CD4-positive, alpha-beta memory T cell (primary cell): ENCODE data around the gene IGF2BP3. TPM values are rescaled to one million over a fixed set of nuclear protein-coding genes. Genes with fewer than 3 reads are reported as not detected.

ENCODE experiments used
- CTCF ChIA-PET: fragments of 350-600 bp; sonication (Branson Sonifier 250); formaldehyde crosslinking; loops from one replicate; lab custom pipeline; 2021; ENCODE audit warnings: inconsistent platforms; ENCODE audit not compliant: partially characterized antibody; lab: Charles Lee
- POLR2A ChIA-PET: fragments of 350-600 bp; sonication (Branson Sonifier 250); formaldehyde crosslinking; loops from one replicate; lab custom pipeline; 2021; ENCODE audit not compliant: partially characterized antibody; lab: Charles Lee
- DNase-seq, 5 donors: peaks; one replicate each; pipeline versions ENCODE4 v3.0.0 to v3.0.0-alpha.2; 2020 to 2022; ENCODE audit warnings: mixed read lengths in 1 of 5
- H3K27ac ChIP-seq: one replicate; pipeline ENCODE4 v1.7.0; 2013; ENCODE audit warnings: low read depth, low read length
- H3K27me3 ChIP-seq: 2 replicates; pipeline ENCODE4 v1.7.0; 2013; ENCODE audit warnings: mild to moderate bottlenecking, low read length, moderate library complexity; ENCODE audit not compliant: insufficient read depth
- H3K36me3 ChIP-seq: 2 replicates; pipeline ENCODE4 v1.7.0; 2013; ENCODE audit warnings: mild to moderate bottlenecking, low read length, moderate library complexity; ENCODE audit not compliant: insufficient read depth
- H3K4me1 ChIP-seq: 2 replicates; pipeline ENCODE4 v1.7.0; 2013; ENCODE audit warnings: mild to moderate bottlenecking, low read length, moderate library complexity; ENCODE audit not compliant: insufficient read depth
- H3K4me3 ChIP-seq, 2 donors: one replicate each; pipeline ENCODE4 v1.7.0; 2013; ENCODE audit warnings: low read length in 2 of 2, mild to moderate bottlenecking in 1 of 2
- H3K9me3 ChIP-seq, 2 donors: one replicate each; pipeline ENCODE4 v1.7.0; 2013; ENCODE audit warnings: low read length in 2 of 2, control low read depth in 1 of 2; ENCODE audit not compliant: control insufficient read depth in 1 of 2
- H3K27ac Mint-ChIP-seq, 7 donors: one replicate each; pipeline ENCODE4 v1.8.0; 2020 to 2021; ENCODE audit warnings: mixed read lengths in 7 of 7, mild to moderate bottlenecking in 6 of 7, inconsistent platforms in 3 of 7, moderate library complexity in 3 of 7
- H3K27me3 Mint-ChIP-seq, 2 donors: one replicate each; pipeline ENCODE4 v1.8.0; 2020 to 2021; ENCODE audit warnings: mixed read lengths in 2 of 2
- H3K36me3 Mint-ChIP-seq, 2 donors: one replicate each; pipeline ENCODE4 v1.8.0; 2020 to 2021; ENCODE audit warnings: mixed read lengths in 2 of 2, inconsistent platforms in 1 of 2, mild to moderate bottlenecking in 1 of 2
- H3K4me1 Mint-ChIP-seq, 4 donors: one replicate each; pipeline ENCODE4 v1.8.0; 2020 to 2021; ENCODE audit warnings: mixed read lengths in 4 of 4, mild to moderate bottlenecking in 1 of 4
- H3K4me3 Mint-ChIP-seq, 8 donors: one replicate each; pipeline ENCODE4 v1.8.0; 2020 to 2021; ENCODE audit warnings: mixed read lengths in 8 of 8, mild to moderate bottlenecking in 7 of 8, moderate library complexity in 6 of 8, inconsistent platforms in 3 of 8
- H3K9me3 Mint-ChIP-seq, 8 donors: one replicate each; pipeline ENCODE4 v1.8.0; 2020 to 2021; ENCODE audit warnings: mixed read lengths in 8 of 8, mild to moderate bottlenecking in 5 of 8, inconsistent platforms in 3 of 8, moderate library complexity in 1 of 8
- intact Hi-C: fragments of 100-400 bp; cut with micrococcal nuclease; formaldehyde crosslinking; loops from one replicate; pipeline ENCODE4 v1.15.1; 2023
- polyA plus RNA-seq, 2 donors: library from polyadenylated mRNA; unstranded; fragments of 300-500 nt; fragmentation: Illumina TruSeq; gene quantifications; one replicate each; pipeline ENCODE4 v1.2.3, GENCODE V29; 2021
- total RNA-seq, 2 experiments: library from RNA; stranded (reverse); gene quantifications; one replicate each; pipeline ENCODE4 v1.2.3, GENCODE V29; 2021

Gene IGF2BP3
- total and polyA plus RNA-seq, 4 experiments from 2014 or later = not detected

- Histone ChIP-seq H3K27ac (no peak overlapping the region), H3K27me3 (no peaks in the 10 kb centered on the region), H3K9me3 (no peaks in the 10 kb centered on the region), H3K4me3 (no peak overlapping the region), H3K36me3 (no peaks in the 10 kb centered on the region), H3K4me1 (peaks cover 4% of the 10 kb centered on the region)
- peaks cover 0 to 2% (median 0%) of the 10 kb centered on the region in 8 donors for H3K9me3 Mint-ChIP-seq
- no peak overlapping the region for H3K27ac Mint-ChIP-seq
- DNase-seq = no peak
- H3K27me3 Mint-ChIP-seq = peaks cover 0 to 3% of the 10 kb centered on the region in 2 donors
- peaks cover 0 to 15% (median 7%) of the 10 kb centered on the region in 4 donors for H3K4me1 Mint-ChIP-seq
- ChIA-PET POLR2A (no interaction called here), CTCF (interaction anchor here (0.6 to 18.0 kb wide), 11 partner anchors 11 to 436 kb away, joined by 3 to 273 read pairs (median 3); no protein-coding TSS in a partner anchor)
- intact Hi-C loops = loop anchor here (2.0 kb wide), 1 partner anchor 81 kb away; no protein-coding TSS in a partner anchor
- H3K4me3 Mint-ChIP-seq = no peak overlapping the region
- H3K36me3 Mint-ChIP-seq = no peaks in the 10 kb centered on the region
Observed at GRCh38 chr7:23275912-23276311, 194.4 kb downstream of the IGF2BP3 start.

- ChIA-PET POLR2A (interaction anchor here (0.7 to 1.3 kb wide), 5 partner anchors 9 to 190 kb away, joined by 3 to 7 read pairs (median 3); partner anchors contain the start of genes MALSU1 and NUP42), CTCF (interaction anchor here (0.6 to 18.0 kb wide), 52 partner anchors 6 to 1392 kb away, joined by 3 to 273 read pairs (median 4); partner anchors contain the start of genes MALSU1, NUP42 and STK31)
- intact Hi-C loops = loop anchor here (1.0 to 5.0 kb wide), 4 partner anchors 26 to 439 kb away; partner anchors contain the start of genes MALSU1 and TRA2A
- no peak overlapping the region for H3K4me3 ChIP-seq
- Mint-ChIP-seq H3K36me3 (no peaks in the 10 kb centered on the region), H3K27me3 (peaks cover 0 to 6% of the 10 kb centered on the region in 2 donors), H3K4me3 (peak overlapping the region in 7 of 8 donors; percentile 24 to 69 (median 65)), H3K9me3 (peaks cover 0 to 2% (median 0%) of the 10 kb centered on the region in 8 donors), H3K27ac (peak overlapping the region in 3 of 7 donors; percentile 4 to 18 (median 12)), H3K4me1 (peaks cover 0 to 15% (median 7%) of the 10 kb centered on the region in 4 donors)
- no peaks in the 10 kb centered on the region for H3K27me3 ChIP-seq
- H3K4me1 ChIP-seq = peaks cover 4% of the 10 kb centered on the region
- H3K27ac ChIP-seq = no peak overlapping the region
- peak; percentile 77 to 90 (median 80) for DNase-seq
- H3K9me3 ChIP-seq = no peaks in the 10 kb centered on the region
- H3K36me3 ChIP-seq = no peaks in the 10 kb centered on the region
Observed at GRCh38 chr7:23273141-23273599, 197.1 kb downstream of the IGF2BP3 start.

- no peak overlapping the region for H3K4me3 ChIP-seq
- Mint-ChIP-seq H3K4me3 (peak overlapping the region in 1 of 8 donors; percentile 36), H3K36me3 (no peaks in the 10 kb centered on the region), H3K27ac (peak overlapping the region in 1 of 7 donors; percentile 72), H3K4me1 (peaks cover 0 to 15% (median 6%) of the 10 kb centered on the region in 4 donors), H3K9me3 (peaks cover 0 to 2% (median 0%) of the 10 kb centered on the region in 8 donors), H3K27me3 (peaks cover 0 to 6% of the 10 kb centered on the region in 2 donors)
- no peaks in the 10 kb centered on the region for H3K27me3 ChIP-seq
- intact Hi-C loops = loop anchor here (2.0 to 5.0 kb wide), 2 partner anchors 260 to 275 kb away; partner anchors contain the start of gene TRA2A
- H3K4me1 ChIP-seq = peaks cover 4% of the 10 kb centered on the region
- POLR2A ChIA-PET = interaction anchor here (1.2 to 1.3 kb wide), 2 partner anchors 27 to 28 kb away, joined by 3 to 7 read pairs; partner anchors contain the start of gene MALSU1
- no peaks in the 10 kb centered on the region for H3K9me3 ChIP-seq
- no peak overlapping the region for H3K27ac ChIP-seq
- DNase-seq = no peak
- H3K36me3 ChIP-seq = no peaks in the 10 kb centered on the region
- CTCF ChIA-PET = interaction anchor here (0.6 to 18.0 kb wide), 39 partner anchors 6 to 1393 kb away, joined by 3 to 273 read pairs (median 4); partner anchors contain the start of genes MALSU1 and STK31
Observed at GRCh38 chr7:23272275-23272674, 198.0 kb downstream of the IGF2BP3 start.

GRCh38 chr7:23268746-23269145, 201.5 kb downstream of the IGF2BP3 start:
- Mint-ChIP-seq H3K36me3 (no peaks in the 10 kb centered on the region), H3K27me3 (peaks cover 2 to 7% of the 10 kb centered on the region in 2 donors), H3K4me1 (peaks cover 0 to 15% (median 6%) of the 10 kb centered on the region in 4 donors), H3K27ac (no peak overlapping the region), H3K4me3 (no peak overlapping the region), H3K9me3 (peaks cover 0 to 2% (median 0%) of the 10 kb centered on the region in 8 donors)
- Histone ChIP-seq H3K9me3 (no peaks in the 10 kb centered on the region), H3K27me3 (no peaks in the 10 kb centered on the region), H3K27ac (no peak overlapping the region), H3K4me3 (no peak overlapping the region), H3K36me3 (no peaks in the 10 kb centered on the region), H3K4me1 (peaks cover 4% of the 10 kb centered on the region)
- DNase-seq = no peak
- CTCF ChIA-PET = interaction anchor here (0.8 to 17.1 kb wide), 5 partner anchors 10 to 438 kb away, joined by 3 to 273 read pairs (median 3); no protein-coding TSS in a partner anchor
- POLR2A ChIA-PET = no interaction called here
- intact Hi-C loops = no loop called here

GRCh38 chr7:23268167-23268566, 202.1 kb downstream of the IGF2BP3 start:
- POLR2A ChIA-PET = no interaction called here
- CTCF ChIA-PET = interaction anchor here (0.8 to 17.1 kb wide), 4 partner anchors 11 to 439 kb away, joined by 3 to 273 read pairs (median 3); no protein-coding TSS in a partner anchor
- intact Hi-C loops = no loop called here

GRCh38 chr7:23267357-23267756, 202.9 kb downstream of the IGF2BP3 start:
- peaks cover 0 to 3% (median 0%) of the 10 kb centered on the region in 4 donors for H3K4me1 Mint-ChIP-seq
- Histone ChIP-seq H3K27ac (no peak overlapping the region), H3K9me3 (no peaks in the 10 kb centered on the region), H3K27me3 (no peaks in the 10 kb centered on the region), H3K36me3 (no peaks in the 10 kb centered on the region), H3K4me1 (no peaks in the 10 kb centered on the region), H3K4me3 (no peak overlapping the region)
- no peak for DNase-seq
- ChIA-PET CTCF (interaction anchor here (17.1 kb wide), 1 partner anchor 11 kb away, joined by 273 read pairs; no protein-coding TSS in a partner anchor), POLR2A (no interaction called here)
- H3K4me3 Mint-ChIP-seq = no peak overlapping the region
- intact Hi-C loops = no loop called here
- H3K36me3 Mint-ChIP-seq = no peaks in the 10 kb centered on the region
- peaks cover 2 to 7% of the 10 kb centered on the region in 2 donors for H3K27me3 Mint-ChIP-seq
- H3K9me3 Mint-ChIP-seq = peaks cover 0 to 2% (median 0%) of the 10 kb centered on the region in 8 donors
- no peak overlapping the region for H3K27ac Mint-ChIP-seq

More at GRCh38 chr7:23268167-23268566, 202.1 kb downstream of the IGF2BP3 start:
- Histone ChIP-seq H3K4me3 (no peak overlapping the region), H3K4me1 (peaks cover 1% of the 10 kb centered on the region), H3K27me3 (no peaks in the 10 kb centered on the region), H3K9me3 (no peaks in the 10 kb centered on the region), H3K27ac (no peak overlapping the region), H3K36me3 (no peaks in the 10 kb centered on the region)
- H3K4me3 Mint-ChIP-seq = no peak overlapping the region
- H3K27me3 Mint-ChIP-seq = peaks cover 2 to 7% of the 10 kb centered on the region in 2 donors
- DNase-seq = no peak
- no peaks in the 10 kb centered on the region for H3K36me3 Mint-ChIP-seq
- peaks cover 0 to 11% (median 3%) of the 10 kb centered on the region in 4 donors for H3K4me1 Mint-ChIP-seq
- H3K9me3 Mint-ChIP-seq = peaks cover 0 to 2% (median 0%) of the 10 kb centered on the region in 8 donors
- H3K27ac Mint-ChIP-seq = no peak overlapping the region

- CTCF ChIA-PET = interaction anchor here (17.1 kb wide), 1 partner anchor 12 kb away, joined by 273 read pairs; no protein-coding TSS in a partner anchor
- Mint-ChIP-seq H3K27me3 (peaks cover 2 to 5% of the 10 kb centered on the region in 2 donors), H3K36me3 (no peaks in the 10 kb centered on the region), H3K4me3 (no peak overlapping the region), H3K9me3 (peaks cover 0 to 2% (median 0%) of the 10 kb centered on the region in 8 donors), H3K27ac (no peak overlapping the region), H3K4me1 (no peaks in the 10 kb centered on the region)
- Histone ChIP-seq H3K36me3 (no peaks in the 10 kb centered on the region), H3K27ac (no peak overlapping the region), H3K4me3 (no peak overlapping the region), H3K4me1 (no peaks in the 10 kb centered on the region), H3K9me3 (no peaks in the 10 kb centered on the region), H3K27me3 (no peaks in the 10 kb centered on the region)
- no peak for DNase-seq
- intact Hi-C loops = no loop called here
- POLR2A ChIA-PET = no interaction called here
Observed at GRCh38 chr7:23266918-23267317, 203.4 kb downstream of the IGF2BP3 start.
